DMS 273 (cell line): ENCODE data around the gene GNAO1.

Source experiments
- DNase-seq: peaks from one replicate; lab custom pipeline; 2025; ENCODE audit not compliant: unreplicated experiment; lab: John Stamatoyannopoulos, UW

GNAO1 gene

GRCh38 chr16:56310690-56311089 is 119.4 kb downstream of the GNAO1 start:
- no peak for DNase-seq

GRCh38 chr16:56311208-56312027 is 120.1 kb downstream of the GNAO1 start:
- peak; percentile 44 for DNase-seq

- DNase-seq, result no peak
These were observed 120.7 kb downstream of the GNAO1 start for GRCh38 chr16:56312028-56312300.

- DNase-seq, result no peak
These were observed 121.3 kb downstream of the GNAO1 start for GRCh38 chr16:56312556-56312955.

- no peak for DNase-seq
These were observed 123.1 kb downstream of the GNAO1 start for GRCh38 chr16:56314244-56314850.

- no peak for DNase-seq
These were observed 124.7 kb downstream of the GNAO1 start for GRCh38 chr16:56315955-56316354.

- DNase-seq, result no peak
These were observed 125.3 kb downstream of the GNAO1 start for GRCh38 chr16:56316545-56316944.

GRCh38 chr16:56317998-56318826 is 126.9 kb downstream of the GNAO1 start:
- DNase-seq, result peak; percentile 91

GRCh38 chr16:56318827-56319140 is 127.5 kb downstream of the GNAO1 start:
- DNase-seq, result no peak

GRCh38 chr16:56319376-56319775 is 128.1 kb downstream of the GNAO1 start:
- DNase-seq, result no peak

- no peak for DNase-seq
These were observed 128.8 kb downstream of the GNAO1 start for GRCh38 chr16:56320056-56320455.

- DNase-seq, result no peak
These were observed 129.7 kb downstream of the GNAO1 start for GRCh38 chr16:56320811-56321558.

GRCh38 chr16:56321571-56321970 is 130.3 kb downstream of the GNAO1 start:
- no peak for DNase-seq

- DNase-seq, result no peak
These were observed 133.1 kb downstream of the GNAO1 start for GRCh38 chr16:56324406-56324805.

- DNase-seq, result no peak
These were observed 134.7 kb downstream of the GNAO1 start for GRCh38 chr16:56325956-56326355.

- peak; percentile 20 for DNase-seq
These were observed 136.0 kb downstream of the GNAO1 start for GRCh38 chr16:56327071-56327928.

GRCh38 chr16:56327929-56328258 is 136.6 kb downstream of the GNAO1 start:
- DNase-seq, result no peak

- DNase-seq, result no peak
These were observed 137.2 kb downstream of the GNAO1 start for GRCh38 chr16:56328276-56329022.

GRCh38 chr16:56329887-56330286 is 138.6 kb downstream of the GNAO1 start:
- DNase-seq, result no peak

GRCh38 chr16:56330476-56330875 is 139.2 kb downstream of the GNAO1 start:
- DNase-seq, result no peak
